ENCODE data around the gene GPS1.

The GPS1 gene

DNA sequence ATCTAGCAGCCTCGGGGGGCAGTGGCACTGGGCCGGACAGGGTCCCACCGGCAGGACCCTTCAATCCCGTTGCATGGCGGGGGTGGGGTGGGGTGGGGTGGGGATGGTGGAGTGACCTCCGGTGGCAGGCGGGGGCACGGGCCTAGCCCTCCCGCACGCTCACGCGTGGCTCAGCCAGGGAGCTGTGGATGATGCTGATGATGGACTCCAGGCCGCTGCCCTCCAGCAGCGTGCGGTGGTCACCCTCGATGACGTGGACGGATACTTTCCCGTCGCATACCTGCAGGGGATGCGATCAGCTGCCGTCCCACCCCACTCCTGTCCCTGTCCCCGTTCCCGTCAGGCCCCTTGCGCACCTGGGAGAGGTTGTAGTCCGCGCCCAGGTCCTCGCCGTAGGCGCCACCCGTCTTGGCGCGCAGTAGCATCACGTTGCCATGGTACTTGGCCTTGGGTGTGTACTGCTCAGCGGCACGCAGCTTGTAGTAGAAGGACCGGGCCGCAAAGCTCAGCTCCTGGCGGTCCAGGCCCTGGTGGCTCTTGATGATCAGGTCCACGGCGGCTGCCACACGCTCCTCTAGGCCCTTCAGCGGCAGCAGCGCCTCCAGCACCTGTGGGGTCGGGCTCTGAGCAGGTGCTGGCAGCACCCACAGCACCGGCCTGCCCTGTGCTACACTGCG lies 27.4 kb downstream of the GPS1 start:
- DNase-seq (ENCODE audit: low read depth in 2 of 2), result no peak

DNA sequence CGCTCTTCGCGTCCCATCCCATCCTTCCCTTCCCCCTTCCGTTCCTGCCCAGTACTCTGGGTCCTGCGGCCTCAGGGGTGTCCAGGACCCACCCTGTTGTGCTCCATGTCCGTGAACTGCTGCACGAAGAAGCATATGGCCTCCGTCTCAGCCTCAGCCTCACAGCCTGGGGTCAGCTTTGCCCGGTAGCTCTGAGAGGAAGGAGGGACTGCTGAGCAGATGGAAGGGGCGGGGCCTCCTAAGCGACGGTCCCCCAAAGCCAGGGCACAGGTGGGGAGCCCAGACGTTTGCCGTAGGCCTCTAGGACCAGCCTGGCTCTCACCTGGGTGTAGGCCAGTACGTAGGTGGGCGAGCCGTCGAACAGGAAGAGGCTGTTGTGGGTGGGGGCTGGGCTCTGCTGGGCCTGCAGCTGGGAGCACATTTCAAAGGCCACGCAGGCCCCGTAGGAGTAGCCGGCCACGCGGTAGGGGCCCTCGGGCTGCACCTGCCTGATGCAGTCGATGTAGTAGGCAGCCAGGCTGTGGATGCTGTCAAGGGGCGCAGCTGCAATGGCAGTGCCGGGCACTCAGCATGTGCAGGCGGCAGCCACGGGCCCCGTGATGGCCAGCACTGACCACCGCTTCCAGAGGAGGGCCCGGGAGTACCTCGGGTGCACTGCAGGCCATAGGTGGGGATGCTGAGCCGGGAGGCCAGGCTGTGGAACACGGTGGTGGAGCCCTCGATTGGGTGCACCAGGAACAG lies 28.5 kb downstream of the GPS1 start:
- no peak for DNase-seq (ENCODE audit: low read depth in 2 of 2)

DNA sequence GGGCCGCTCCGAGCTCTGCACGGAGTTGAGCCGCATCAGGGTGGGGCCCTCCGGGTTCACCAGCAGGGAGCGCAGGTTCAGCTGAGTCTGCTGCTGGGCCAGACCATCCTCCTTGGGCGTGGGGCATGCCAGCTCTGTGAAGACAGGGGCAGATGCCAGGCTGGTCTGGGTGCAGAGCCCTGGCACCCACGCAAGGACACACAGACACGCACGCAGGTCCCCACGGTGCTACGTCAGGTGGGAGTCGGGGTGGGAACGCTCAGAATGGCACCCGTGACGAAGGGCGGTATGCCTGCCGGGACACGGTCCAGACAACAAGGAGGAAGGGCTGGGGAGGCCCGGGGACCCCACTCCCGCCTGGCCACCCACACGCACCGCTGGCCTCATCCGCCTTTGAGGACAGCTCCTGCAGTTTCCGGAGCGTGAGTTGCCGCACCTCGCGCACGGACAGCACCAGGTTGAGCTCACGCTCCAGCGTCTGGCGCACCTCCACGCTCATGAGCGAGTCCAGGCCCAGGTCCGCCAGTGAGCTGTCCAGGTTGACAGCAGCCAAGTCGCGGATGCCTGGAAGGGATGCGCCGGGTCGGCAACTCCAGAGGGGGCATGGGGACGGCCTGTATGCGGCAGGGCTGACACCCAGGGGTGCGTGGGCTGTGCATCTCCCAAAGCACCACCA lies 29.2 kb downstream of the GPS1 start:
- DNase-seq (ENCODE audit: low read depth in 2 of 2), result no peak

GRCh38 chr17:82081546-82081945 lies 29.8 kb downstream of the GPS1 start:
- no peak for DNase-seq (ENCODE audit: low read depth in 2 of 2)

DNA sequence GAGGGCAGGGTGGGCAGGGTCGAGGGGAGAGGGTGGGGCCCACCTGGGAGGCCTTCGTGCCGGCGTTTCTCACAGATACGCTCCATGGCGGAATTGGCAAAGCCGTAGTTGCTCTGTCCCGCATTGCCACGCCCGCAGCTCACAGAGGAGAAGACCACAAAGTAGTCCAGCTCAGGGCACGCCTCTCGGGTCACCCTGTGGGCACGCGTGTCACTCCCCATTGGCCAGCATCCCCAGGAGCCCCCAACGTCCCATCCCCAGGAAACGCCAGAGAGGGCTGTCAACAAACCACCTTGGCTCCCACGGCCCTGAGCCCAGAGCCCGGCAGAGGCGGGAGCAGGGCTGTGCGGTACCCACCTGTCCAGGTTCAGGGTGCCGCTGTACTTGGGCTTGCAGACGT lies 30.3 kb downstream of the GPS1 start:
- DNase-seq (ENCODE audit: low read depth in 2 of 2), result no peak

DNA sequence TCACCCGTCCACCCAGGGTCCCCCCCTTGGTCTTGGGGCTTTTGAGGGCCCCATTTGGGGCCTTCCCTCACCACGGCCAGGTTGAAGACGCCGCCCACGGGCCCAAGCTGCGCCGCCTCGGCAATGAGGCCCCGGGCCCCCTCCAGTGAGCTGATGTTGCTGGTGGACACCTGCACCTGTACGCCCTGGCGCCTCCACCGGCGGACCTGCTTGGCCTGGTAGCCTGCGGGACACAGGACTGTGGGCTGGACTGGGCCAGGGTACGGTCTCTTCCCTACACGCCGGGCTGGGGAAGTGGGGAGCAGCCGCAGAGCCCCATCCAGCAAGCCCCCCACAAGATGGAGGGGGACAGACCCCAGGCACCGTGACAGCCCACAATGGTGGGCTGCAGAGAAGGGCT lies 30.8 kb downstream of the GPS1 start:
- DNase-seq (ENCODE audit: low read depth in 2 of 2), result no peak

- DNase-seq (ENCODE audit: low read depth in 2 of 2), result no peak
Measured at GRCh38 chr17:82083009-82083408, 31.3 kb downstream of the GPS1 start.

- no peak for DNase-seq (ENCODE audit: low read depth in 2 of 2)
Measured at GRCh38 chr17:82083533-82084359, 32.0 kb downstream of the GPS1 start.

DNA sequence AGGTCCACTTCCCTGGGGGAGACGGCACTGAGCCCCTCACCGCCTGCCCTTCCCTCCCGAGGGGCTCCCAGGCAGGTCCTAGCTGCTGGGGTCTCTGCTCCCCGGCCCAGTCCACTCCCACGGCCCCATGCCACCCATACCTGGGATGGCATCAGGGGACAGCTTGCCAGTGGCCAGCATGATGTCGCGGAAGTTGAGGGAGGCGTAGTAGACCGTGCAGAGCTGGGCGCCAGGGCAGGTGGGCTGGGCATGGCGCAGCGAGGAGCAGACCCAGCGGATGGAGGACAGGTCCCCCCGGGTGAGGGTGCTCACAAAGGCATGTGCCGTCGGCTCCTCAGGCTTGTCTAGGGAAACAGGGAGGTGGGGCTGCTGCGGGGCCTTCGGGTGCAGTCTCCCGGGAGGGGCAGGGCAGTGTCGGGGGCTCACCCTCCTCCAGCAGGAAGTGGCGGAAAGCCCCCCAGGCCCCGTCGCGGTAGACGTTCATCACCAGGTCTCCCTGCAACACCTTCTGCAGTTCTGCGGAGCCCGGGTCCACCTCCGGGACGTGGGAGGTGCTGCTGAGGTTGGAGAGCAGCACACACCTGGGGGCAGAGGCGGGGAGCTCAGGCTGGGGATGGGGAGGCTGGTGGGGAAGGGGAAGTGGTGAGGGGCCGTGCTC lies 32.8 kb downstream of the GPS1 start:
- no peak for DNase-seq (ENCODE audit: low read depth in 2 of 2)

DNA sequence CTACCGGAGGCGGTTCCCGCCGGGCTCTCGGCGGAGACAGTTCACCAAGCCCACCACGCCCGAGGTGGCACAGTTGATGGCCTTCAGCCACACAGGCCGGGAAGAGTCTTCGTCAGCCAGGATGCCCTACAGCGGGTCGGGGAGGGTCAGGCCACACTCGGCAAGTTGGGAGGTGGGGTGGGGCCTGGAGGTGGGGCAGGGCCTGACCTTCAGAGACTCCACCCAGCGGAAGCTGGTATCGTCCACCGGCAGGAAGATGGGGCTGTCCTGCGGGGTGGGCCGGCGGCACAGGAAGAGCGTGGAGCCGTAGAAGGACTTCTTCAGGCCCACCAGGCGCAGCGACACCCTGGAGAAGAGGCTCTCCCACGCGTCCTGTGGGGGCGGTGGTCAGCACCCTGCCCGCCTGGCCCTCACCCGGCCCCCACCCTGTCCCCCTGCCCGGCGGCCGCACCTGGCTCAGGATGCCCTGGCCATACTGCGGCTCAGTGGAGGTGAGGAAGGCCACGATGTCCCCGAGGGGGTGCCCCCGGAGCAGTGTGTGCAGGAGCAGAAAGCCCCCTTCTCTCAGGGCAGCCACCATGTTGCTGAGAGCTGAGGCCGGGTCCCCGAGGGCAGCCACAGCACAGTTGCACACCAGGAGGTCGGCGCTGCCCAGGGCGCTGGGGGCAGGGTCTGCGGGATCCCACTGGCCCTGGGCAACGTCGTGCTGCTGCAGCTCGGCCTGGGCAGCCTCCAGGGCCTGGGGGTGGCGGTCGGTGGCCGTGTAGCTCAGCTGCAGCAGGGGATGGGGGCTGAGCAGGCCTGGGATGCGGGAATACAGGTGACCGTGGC lies 33.5 kb downstream of the GPS1 start:
- DNase-seq (ENCODE audit: low read depth in 2 of 2), result no peak

- DNase-seq (ENCODE audit: low read depth in 2 of 2), result no peak
Measured at GRCh38 chr17:82085931-82086764, 34.5 kb downstream of the GPS1 start.

DNA sequence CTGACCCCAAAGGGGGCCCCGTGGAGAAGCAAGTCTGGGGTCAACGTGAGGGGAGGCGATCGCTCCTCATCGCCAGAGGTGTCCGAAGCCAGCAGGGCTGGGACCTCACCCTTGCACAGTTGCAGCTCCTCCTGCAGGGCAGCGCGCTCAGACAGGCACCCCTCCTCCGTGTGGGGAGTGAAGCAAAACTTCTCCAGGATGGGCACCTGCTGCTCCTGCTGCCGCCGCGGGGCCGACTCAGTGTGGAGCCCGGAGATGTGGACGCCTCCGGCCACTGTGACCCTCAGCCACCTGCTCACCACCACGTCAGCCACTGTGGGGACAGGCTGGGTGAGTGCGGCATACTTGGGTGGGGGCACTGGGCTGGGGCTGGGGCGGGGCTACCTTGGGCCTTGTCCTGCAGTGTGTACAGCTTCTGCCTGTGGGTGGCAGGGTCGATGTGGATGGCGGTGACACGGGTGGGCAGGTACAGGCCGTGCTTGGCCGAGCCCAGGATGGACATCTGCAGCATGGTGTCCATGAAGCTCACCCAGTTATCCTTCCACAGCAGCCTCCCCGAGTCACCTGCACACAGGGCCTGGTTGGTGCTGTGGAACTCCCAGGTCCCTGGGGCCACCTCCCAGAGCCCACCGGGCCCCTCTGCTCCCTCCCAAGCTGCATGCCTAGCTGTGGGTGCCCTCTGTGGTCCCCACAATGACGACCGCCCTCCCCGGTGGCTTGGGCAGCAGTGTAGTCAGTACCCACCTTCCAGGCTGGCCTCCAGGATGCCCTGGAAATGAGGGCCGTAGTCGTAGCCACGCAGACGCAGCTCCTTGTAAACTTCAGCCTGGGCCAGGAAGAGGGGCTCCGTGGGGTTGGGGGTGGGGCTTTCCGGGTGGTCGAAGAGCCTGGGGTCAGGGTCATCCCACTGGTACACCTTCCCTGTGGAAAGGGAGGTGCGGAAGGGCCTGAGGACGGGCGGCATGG lies 35.5 kb downstream of the GPS1 start:
- DNase-seq (ENCODE audit: low read depth in 2 of 2), result no peak

DNA sequence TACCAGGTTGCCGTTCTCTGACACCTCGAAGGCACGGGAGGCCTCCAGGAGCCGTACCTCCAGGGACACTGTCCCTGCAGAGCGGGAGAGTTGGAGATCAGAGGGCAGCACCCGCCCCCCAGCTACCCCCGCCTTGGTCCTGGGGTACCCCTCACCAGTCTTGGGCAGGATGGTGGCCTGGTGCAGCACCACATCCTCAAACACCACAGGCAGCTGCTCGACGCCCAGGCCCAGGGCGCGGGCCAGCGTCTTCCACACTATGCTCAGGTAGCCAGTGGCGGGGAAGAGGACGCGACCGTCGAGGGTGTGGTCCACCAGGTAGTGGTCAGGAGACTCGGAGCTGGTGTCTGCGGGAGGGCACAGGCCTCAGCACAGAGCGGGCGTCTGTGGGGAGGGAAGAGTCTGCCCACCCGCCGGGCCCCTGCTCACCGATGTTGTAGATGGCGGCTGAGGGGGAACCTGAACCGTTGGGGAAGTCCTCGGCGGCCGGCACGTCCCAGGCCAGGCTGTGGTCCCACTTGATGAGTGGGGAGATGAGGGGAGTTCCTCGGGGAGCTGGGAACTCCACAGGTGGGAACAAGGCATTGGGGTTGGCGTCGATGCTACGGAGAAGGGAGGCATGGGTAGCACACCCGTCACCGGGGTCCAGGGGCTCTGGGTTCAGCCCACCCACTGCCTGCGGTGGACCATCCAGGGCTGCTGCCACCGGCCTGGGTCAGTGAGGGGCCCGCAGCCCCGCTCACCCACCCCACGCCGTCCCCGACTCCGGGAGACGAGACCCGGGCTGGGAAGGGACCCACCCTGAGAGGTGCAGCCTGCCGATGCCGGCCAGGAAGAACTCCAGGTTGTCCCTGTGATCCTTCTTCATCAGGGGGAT lies 36.5 kb downstream of the GPS1 start:
- no peak for DNase-seq (ENCODE audit: low read depth in 2 of 2)

DNA sequence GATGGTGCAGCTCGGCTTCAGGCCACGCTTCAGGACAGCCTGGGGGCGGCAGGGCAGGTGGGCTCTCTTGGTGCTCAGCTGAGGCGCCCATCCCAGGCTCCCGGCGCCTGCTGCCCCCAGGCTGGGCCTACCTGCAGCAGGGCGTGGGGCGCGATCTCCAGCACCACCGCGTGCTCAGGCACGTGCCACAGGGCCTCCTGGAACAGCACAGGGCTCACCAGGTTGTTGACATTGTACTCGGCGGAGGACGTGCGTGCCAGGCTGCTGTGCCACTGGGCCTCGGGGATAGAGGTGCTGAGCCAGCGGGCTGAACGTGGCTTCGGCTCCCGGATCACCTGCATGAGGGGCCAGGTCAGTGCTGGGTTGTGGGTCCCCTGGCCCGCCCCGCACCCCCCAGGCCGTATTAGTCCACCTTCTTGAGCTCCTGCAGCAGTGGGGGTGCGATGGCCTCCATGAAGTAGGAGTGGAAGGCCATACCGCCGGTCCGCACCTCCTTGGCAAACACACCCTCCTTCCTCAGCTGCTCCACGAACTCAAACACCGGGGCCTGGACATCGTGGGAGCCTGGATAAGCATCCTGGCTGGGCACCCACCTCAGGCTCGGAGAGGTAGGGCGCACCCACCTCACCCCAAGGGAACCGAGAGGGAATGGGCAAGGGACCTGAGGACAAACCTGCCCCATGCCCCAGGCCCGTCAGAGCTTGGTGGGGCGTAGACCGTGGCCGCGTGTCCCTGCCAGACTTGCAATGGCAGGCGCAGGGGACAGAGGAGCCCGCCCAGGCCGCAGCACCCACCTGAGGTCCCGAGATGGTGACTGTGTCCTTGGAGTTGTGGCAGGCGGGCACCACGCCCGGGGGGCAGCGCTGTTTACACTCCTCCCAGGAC lies 37.4 kb downstream of the GPS1 start:
- DNase-seq (ENCODE audit: low read depth in 2 of 2), result no peak

DNA sequence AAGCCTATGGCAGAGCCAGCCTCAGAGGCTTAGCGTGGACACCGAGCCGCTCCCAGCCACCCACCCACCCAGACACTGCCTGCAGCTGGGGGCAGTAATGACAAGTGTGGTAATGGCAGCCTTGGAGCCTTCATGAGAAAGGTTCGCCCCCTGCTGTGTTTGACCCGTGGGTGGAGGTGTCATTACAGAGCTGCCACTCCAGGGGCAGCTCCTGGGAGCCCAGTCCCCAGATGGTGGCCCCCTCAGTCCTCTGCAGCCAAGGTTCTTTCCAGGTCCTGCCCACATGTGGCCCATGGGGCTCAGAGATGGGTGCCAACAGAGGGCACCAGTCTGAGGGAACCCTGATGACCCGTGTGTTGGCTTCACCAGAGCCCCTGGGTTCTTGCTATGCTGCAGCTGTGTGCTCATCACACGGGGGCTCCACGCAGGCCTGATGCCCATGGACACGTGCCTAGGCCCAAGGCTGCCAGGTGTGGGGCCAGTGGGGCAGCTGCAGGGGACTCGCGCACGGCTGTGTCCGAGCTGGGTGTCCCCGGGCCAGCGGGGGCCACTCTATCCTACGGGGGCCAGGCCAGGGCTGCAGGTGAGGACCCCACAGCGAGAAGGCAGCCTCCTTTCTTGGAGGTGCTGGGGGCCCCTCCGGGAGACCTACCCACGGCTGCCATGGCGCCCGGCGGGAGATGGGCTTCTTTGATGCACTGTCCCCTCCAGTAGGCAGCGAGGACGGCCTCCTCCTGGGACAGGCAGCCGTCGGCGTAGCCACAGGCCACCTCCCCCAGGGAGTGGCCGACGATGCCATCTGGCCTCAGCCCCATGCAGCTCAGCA lies 38.2 kb downstream of the GPS1 start:
- DNase-seq (ENCODE audit: low read depth in 2 of 2), result no peak
